OCI-LY1 (cell line): ENCODE data around the gene FBN1.

Experiments
- EZH2 ChIP-seq: fragments of 200-600 bp; sonication (generic), shearing (Covaris generic); IDR thresholded peaks from 2 replicates; pipeline ENCODE4 v1.8.0; 2017; ENCODE audit warnings: borderline replicate concordance, mixed run types, mild to moderate bottlenecking, antibody characterized with exemption, low read length, moderate library complexity, mixed read lengths
- TF ChIP-seq, protein P1 (sequence below): fragments of 200-600 bp; sonication (generic), shearing (Covaris generic); IDR thresholded peaks from 2 replicates; pipeline ENCODE4 v1.5.1; 2017; ENCODE audit warnings: mild to moderate bottlenecking, antibody characterized with exemption, low read length, moderate library complexity, mixed read lengths

DNA sequence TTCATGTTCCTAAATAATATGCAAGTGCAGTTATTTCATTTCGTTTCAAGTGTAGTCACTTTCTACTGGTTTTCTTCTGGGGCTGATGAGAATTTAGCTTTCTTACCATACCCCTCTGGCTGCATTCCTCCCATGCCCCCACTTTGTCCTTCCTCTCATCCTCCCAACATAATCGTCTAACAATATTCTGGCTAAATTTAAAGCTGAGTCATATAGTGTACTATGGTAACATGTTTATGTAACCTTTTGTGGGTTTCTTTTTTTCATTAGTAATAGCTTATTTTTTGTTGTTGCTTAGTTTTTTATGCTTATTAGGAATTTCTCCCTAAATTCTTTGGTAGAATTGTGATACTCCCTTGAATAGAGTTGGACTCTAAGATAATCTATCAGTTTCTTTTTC lies 283.8 kb downstream of the FBN1 start:
- TF ChIP-seq, protein P1, sequence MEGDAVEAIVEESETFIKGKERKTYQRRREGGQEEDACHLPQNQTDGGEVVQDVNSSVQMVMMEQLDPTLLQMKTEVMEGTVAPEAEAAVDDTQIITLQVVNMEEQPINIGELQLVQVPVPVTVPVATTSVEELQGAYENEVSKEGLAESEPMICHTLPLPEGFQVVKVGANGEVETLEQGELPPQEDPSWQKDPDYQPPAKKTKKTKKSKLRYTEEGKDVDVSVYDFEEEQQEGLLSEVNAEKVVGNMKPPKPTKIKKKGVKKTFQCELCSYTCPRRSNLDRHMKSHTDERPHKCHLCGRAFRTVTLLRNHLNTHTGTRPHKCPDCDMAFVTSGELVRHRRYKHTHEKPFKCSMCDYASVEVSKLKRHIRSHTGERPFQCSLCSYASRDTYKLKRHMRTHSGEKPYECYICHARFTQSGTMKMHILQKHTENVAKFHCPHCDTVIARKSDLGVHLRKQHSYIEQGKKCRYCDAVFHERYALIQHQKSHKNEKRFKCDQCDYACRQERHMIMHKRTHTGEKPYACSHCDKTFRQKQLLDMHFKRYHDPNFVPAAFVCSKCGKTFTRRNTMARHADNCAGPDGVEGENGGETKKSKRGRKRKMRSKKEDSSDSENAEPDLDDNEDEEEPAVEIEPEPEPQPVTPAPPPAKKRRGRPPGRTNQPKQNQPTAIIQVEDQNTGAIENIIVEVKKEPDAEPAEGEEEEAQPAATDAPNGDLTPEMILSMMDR, result no peak
- no peak for TF ChIP-seq EZH2
